Panc1 (cell line): Measurements from ENCODE around the gene CAPN2.

ENCODE experiments used
- CTCF ChIP-seq: fragments of 450-650 bp; IDR thresholded peaks from 2 replicates; pipeline ENCODE4 v1.5.1; 2017; ENCODE audit warnings: mild to moderate bottlenecking
- POLR2AphosphoS5 ChIP-seq: IDR thresholded peaks from 2 replicates; pipeline ENCODE4 v1.6.1; 2012; ENCODE audit warnings: mild to moderate bottlenecking, low read depth, low read length, moderate library complexity
- REST ChIP-seq, 2 experiments: IDR thresholded peaks; 2 replicates each; pipeline ENCODE4 v1.6.1; 2011 to 2012; ENCODE audit warnings: low read depth in 2 of 2, control low read depth in 1 of 2, low read length in 1 of 2, mild to moderate bottlenecking in 1 of 2, moderate library complexity in 1 of 2; ENCODE audit not compliant: insufficient read depth in 1 of 2
- SIN3A ChIP-seq: IDR thresholded peaks from 2 replicates; pipeline ENCODE4 v1.6.1; 2012; ENCODE audit warnings: low read depth, mild to moderate bottlenecking, low read length, moderate library complexity, borderline replicate concordance; ENCODE audit not compliant: insufficient read depth
- TCF7L2 ChIP-seq: IDR thresholded peaks from 2 replicates; pipeline ENCODE4 v1.6.1; 2011; ENCODE audit warnings: mild to moderate bottlenecking, low read depth, low read length, inconsistent platforms

- no peak for TF ChIP-seq CTCF
- no peak for TF ChIP-seq POLR2AphosphoS5
- no peak for TF ChIP-seq SIN3A
- TF ChIP-seq REST (IDR thresholded peaks at IDR 0.05; ENCODE audit: insufficient read depth in 1 of 2, low read depth in 2 of 2, low read length in 1 of 2) = no peak
- no peak for TF ChIP-seq TCF7L2
Observed at GRCh38 chr1:223724376-223724775, 12.0 kb downstream of the CAPN2 start.
